Neural cell (in vitro differentiated cells): Measurements from ENCODE around the gene RUNX1. TPM values are rescaled to one million over a fixed set of nuclear protein-coding genes. Genes with fewer than 3 reads are reported as not detected.

Experiments used
- H2AFZ ChIP-seq: fragments of 200-600, 300-800 bp; sonication (generic), shearing (Covaris generic); 2 replicates; pipeline ENCODE4 v1.6.0; 2014; ENCODE audit warnings: low read depth, mild to moderate bottlenecking, antibody characterized with exemption, low read length, moderate library complexity
- H3F3A ChIP-seq: fragments of 200-600 bp; shearing (Covaris generic); 2 replicates; pipeline ENCODE4 v1.6.1; 2016; ENCODE audit warnings: mild to moderate bottlenecking, moderate library complexity, mixed read lengths, antibody characterized with exemption, low read length; ENCODE audit not compliant: insufficient read depth, poor library complexity, severe bottlenecking
- H3K27ac ChIP-seq: fragments of 200-600, 300-800 bp; sonication (generic), shearing (Covaris generic); 2 replicates; pipeline ENCODE4 v1.5.1; 2014; ENCODE audit warnings: mild to moderate bottlenecking, low read length, moderate library complexity
- H3K27me3 ChIP-seq: fragments of 300-800, 200-600 bp; sonication (generic), shearing (Covaris generic); 2 replicates; pipeline ENCODE4 v1.6.0; 2014; ENCODE audit warnings: mild to moderate bottlenecking, low read depth, low read length, moderate library complexity; ENCODE audit not compliant: insufficient read depth
- H3K36me3 ChIP-seq: fragments of 300-800, 200-600 bp; sonication (generic), shearing (Covaris generic); 2 replicates; pipeline ENCODE4 v1.5.1; 2014; ENCODE audit warnings: mild to moderate bottlenecking, antibody characterized with exemption, low read length, moderate library complexity; ENCODE audit not compliant: insufficient read depth
- H3K4me2 ChIP-seq: fragments of 300-800, 200-600 bp; sonication (generic), shearing (Covaris generic); 2 replicates; pipeline ENCODE4 v1.6.0; 2014; ENCODE audit warnings: mild to moderate bottlenecking, low read length
- H3K4me3 ChIP-seq: fragments of 300-800, 200-600 bp; sonication (generic), shearing (Covaris generic); 2 replicates; pipeline ENCODE4 v1.5.1; 2014; ENCODE audit warnings: mild to moderate bottlenecking, low read length, moderate library complexity
- H3K79me2 ChIP-seq: fragments of 200-600 bp; shearing (Covaris generic); replicated peaks from 2 replicates; pipeline ENCODE4 v1.6.0; 2014; ENCODE audit warnings: mild to moderate bottlenecking, low read length, moderate library complexity; ENCODE audit not compliant: insufficient read depth
- H3K9ac ChIP-seq: fragments of 300-800, 200-600 bp; sonication (generic), shearing (Covaris generic); 2 replicates; pipeline ENCODE4 v1.6.1; 2016; ENCODE audit warnings: mild to moderate bottlenecking, low read length, mixed read lengths
- H3K9me2 ChIP-seq: fragments of 200-600 bp; shearing (Covaris generic); 2 replicates; pipeline ENCODE4 v1.6.1; 2016; ENCODE audit warnings: mild to moderate bottlenecking, low read length, mixed read lengths; ENCODE audit not compliant: insufficient read depth
- H3K9me3 ChIP-seq: fragments of 200-600, 300-800 bp; sonication (generic), shearing (Covaris generic); 2 replicates; pipeline ENCODE4 v1.6.1; 2016; ENCODE audit warnings: mild to moderate bottlenecking, mixed run types, low read length, moderate library complexity, mixed read lengths
- H4K20me1 ChIP-seq: fragments of 200-600 bp; shearing (Covaris generic); 2 replicates; pipeline ENCODE4 v1.6.1; 2016; ENCODE audit warnings: mild to moderate bottlenecking, mixed run types; ENCODE audit not compliant: insufficient read depth
- EP300 ChIP-seq: fragments of 450-650 bp; conservative IDR thresholded peaks from 2 replicates; pipeline ENCODE4 v1.6.1; 2014; ENCODE audit warnings: antibody characterized with exemption, mild to moderate bottlenecking, moderate library complexity; ENCODE audit not compliant: poor library complexity, severe bottlenecking
- EZH2 ChIP-seq: fragments of 200-600, 300-800 bp; shearing (Covaris generic), sonication (generic); IDR thresholded peaks from 2 replicates; pipeline ENCODE4 v1.6.1; 2014; ENCODE audit warnings: antibody characterized with exemption, low read length, borderline replicate concordance, mild to moderate bottlenecking; ENCODE audit not compliant: insufficient read depth, poor library complexity, severe bottlenecking
- MXI1 ChIP-seq: fragments of 450-650 bp; conservative IDR thresholded peaks from 2 replicates; pipeline ENCODE4 v1.6.1; 2014; ENCODE audit warnings: antibody characterized with exemption, mild to moderate bottlenecking; ENCODE audit not compliant: poor library complexity, severe bottlenecking
- POLR2AphosphoS5 ChIP-seq: IDR thresholded peaks from 2 replicates; pipeline ENCODE4 v1.6.1; 2012
- RAD21 ChIP-seq: fragments of 450-650 bp; conservative IDR thresholded peaks from 2 replicates; pipeline ENCODE4 v1.6.1; 2014; ENCODE audit warnings: antibody characterized with exemption, mild to moderate bottlenecking, moderate library complexity
- SMC3 ChIP-seq: fragments of 450-650 bp; conservative IDR thresholded peaks from 2 replicates; pipeline ENCODE4 v1.6.1; 2014; ENCODE audit warnings: antibody characterized with exemption, mild to moderate bottlenecking, moderate library complexity; ENCODE audit not compliant: poor library complexity
- TAF1 ChIP-seq: IDR thresholded peaks from 2 replicates; pipeline ENCODE4 v1.6.1; 2012; ENCODE audit warnings: low read depth
- polyA plus RNA-seq: library from polyadenylated mRNA; depleted of rRNA; stranded (reverse); fragments of >200 nt; gene quantifications from 2 replicates; pipeline ENCODE4 v1.2.3, GENCODE V29; 2014
- TF ChIP-seq, protein P1 (sequence below): IDR thresholded peaks from 2 replicates; pipeline ENCODE4 v1.6.1; 2012; ENCODE audit warnings: borderline replicate concordance
- TF ChIP-seq, protein P2 (sequence below): fragments of 450-650 bp; IDR thresholded peaks from 2 replicates; pipeline ENCODE4 v1.5.1; 2014; ENCODE audit warnings: antibody characterized with exemption, mild to moderate bottlenecking, moderate library complexity; ENCODE audit not compliant: poor library complexity, severe bottlenecking

Gene RUNX1
- polyA plus RNA-seq, 1 donor from 2014 or later, result not detected

GRCh38 chr21:34911360-34911759, 137.7 kb downstream of the RUNX1 start:
- Histone ChIP-seq H4K20me1 (no peaks in the 10 kb centered on the region), H3K9ac (no peak overlapping the region), H3K4me3 (no peak overlapping the region), H3K27me3 (peaks cover 5% of the 10 kb centered on the region), H2AFZ (no peak overlapping the region), H3K36me3 (no peaks in the 10 kb centered on the region), H3K27ac (no peak overlapping the region), H3F3A (no peaks in the 10 kb centered on the region), H3K4me2 (no peak overlapping the region), H3K9me2 (no peaks in the 10 kb centered on the region), H3K9me3 (no peaks in the 10 kb centered on the region), H3K79me2 (no peaks in the 10 kb centered on the region)
- no peak for TF ChIP-seq EP300
- TF ChIP-seq SMC3, result no peak
- TF ChIP-seq, protein P1, sequence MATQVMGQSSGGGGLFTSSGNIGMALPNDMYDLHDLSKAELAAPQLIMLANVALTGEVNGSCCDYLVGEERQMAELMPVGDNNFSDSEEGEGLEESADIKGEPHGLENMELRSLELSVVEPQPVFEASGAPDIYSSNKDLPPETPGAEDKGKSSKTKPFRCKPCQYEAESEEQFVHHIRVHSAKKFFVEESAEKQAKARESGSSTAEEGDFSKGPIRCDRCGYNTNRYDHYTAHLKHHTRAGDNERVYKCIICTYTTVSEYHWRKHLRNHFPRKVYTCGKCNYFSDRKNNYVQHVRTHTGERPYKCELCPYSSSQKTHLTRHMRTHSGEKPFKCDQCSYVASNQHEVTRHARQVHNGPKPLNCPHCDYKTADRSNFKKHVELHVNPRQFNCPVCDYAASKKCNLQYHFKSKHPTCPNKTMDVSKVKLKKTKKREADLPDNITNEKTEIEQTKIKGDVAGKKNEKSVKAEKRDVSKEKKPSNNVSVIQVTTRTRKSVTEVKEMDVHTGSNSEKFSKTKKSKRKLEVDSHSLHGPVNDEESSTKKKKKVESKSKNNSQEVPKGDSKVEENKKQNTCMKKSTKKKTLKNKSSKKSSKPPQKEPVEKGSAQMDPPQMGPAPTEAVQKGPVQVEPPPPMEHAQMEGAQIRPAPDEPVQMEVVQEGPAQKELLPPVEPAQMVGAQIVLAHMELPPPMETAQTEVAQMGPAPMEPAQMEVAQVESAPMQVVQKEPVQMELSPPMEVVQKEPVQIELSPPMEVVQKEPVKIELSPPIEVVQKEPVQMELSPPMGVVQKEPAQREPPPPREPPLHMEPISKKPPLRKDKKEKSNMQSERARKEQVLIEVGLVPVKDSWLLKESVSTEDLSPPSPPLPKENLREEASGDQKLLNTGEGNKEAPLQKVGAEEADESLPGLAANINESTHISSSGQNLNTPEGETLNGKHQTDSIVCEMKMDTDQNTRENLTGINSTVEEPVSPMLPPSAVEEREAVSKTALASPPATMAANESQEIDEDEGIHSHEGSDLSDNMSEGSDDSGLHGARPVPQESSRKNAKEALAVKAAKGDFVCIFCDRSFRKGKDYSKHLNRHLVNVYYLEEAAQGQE, result no peak
- TF ChIP-seq MXI1, result no peak
- no peak for TF ChIP-seq TAF1
- TF ChIP-seq, protein P2, sequence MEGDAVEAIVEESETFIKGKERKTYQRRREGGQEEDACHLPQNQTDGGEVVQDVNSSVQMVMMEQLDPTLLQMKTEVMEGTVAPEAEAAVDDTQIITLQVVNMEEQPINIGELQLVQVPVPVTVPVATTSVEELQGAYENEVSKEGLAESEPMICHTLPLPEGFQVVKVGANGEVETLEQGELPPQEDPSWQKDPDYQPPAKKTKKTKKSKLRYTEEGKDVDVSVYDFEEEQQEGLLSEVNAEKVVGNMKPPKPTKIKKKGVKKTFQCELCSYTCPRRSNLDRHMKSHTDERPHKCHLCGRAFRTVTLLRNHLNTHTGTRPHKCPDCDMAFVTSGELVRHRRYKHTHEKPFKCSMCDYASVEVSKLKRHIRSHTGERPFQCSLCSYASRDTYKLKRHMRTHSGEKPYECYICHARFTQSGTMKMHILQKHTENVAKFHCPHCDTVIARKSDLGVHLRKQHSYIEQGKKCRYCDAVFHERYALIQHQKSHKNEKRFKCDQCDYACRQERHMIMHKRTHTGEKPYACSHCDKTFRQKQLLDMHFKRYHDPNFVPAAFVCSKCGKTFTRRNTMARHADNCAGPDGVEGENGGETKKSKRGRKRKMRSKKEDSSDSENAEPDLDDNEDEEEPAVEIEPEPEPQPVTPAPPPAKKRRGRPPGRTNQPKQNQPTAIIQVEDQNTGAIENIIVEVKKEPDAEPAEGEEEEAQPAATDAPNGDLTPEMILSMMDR, result no peak

DNA sequence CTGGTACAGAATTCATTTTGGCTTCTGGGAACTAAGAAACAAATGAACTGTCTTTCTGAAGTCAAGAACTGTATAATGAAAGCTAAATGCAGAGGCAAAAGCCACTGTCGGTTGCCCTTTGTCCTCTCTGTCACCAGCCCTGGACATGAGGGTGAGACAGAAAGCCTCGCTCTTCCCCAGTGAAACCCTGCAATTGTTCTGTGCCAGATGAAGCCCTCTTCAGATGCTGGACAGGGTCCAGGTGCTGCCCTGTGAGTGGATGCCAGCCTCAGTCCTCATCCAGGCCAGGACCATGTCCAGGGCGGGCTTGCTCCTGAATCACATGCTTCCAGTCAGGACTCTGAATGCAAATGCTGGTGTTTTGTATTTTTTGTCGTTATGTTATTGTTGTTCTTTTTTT, 138.7 kb downstream of the RUNX1 start:
- no peak for TF ChIP-seq SMC3
- TF ChIP-seq, protein P1, result no peak
- TF ChIP-seq EZH2, result no peak
- no peak for TF ChIP-seq RAD21
- TF ChIP-seq EP300, result no peak
- no peak for TF ChIP-seq TAF1
- TF ChIP-seq POLR2AphosphoS5, result no peak
- no peak for TF ChIP-seq MXI1
- TF ChIP-seq, protein P2, result no peak
- H3F3A ChIP-seq, result no peaks in the 10 kb centered on the region
- no peaks in the 10 kb centered on the region for H3K9me2 ChIP-seq
- H3K27ac ChIP-seq, result no peak overlapping the region
- H4K20me1 ChIP-seq, result no peaks in the 10 kb centered on the region
- H3K4me3 ChIP-seq, result no peak overlapping the region
- peaks cover 9% of the 10 kb centered on the region for H3K27me3 ChIP-seq
- H3K9me3 ChIP-seq, result no peaks in the 10 kb centered on the region
- no peaks in the 10 kb centered on the region for H3K79me2 ChIP-seq
- H3K36me3 ChIP-seq, result no peaks in the 10 kb centered on the region
- H3K9ac ChIP-seq, result no peak overlapping the region
- no peak overlapping the region for H3K4me2 ChIP-seq
- no peak overlapping the region for H2AFZ ChIP-seq
